NCI-H460 (cell line): ENCODE results near the gene PHLDB1. TPM values are rescaled to one million over a fixed set of nuclear protein-coding genes. Genes with fewer than 3 reads are reported as not detected.
"Not testable (repeated sequence)": the region's sequence is repeated elsewhere in the genome, so short reads cannot be mapped to it uniquely, and the experiment has no call there.

Experiments used
- DNase-seq: peaks from one replicate; pipeline ENCODE4 v3.0.0-alpha.2; 2016; ENCODE audit warnings: low read depth; ENCODE audit errors: extremely low read depth
- total RNA-seq: library from RNA; depleted of rRNA; stranded (reverse); fragments of >200 nt; shearing (Covaris generic); gene quantifications from 2 replicates; pipeline ENCODE4 v1.2.3, GENCODE V29; 2014

PHLDB1 gene
- total RNA-seq, 1 experiment from 2014 or later: 18.3 TPM

DNA sequence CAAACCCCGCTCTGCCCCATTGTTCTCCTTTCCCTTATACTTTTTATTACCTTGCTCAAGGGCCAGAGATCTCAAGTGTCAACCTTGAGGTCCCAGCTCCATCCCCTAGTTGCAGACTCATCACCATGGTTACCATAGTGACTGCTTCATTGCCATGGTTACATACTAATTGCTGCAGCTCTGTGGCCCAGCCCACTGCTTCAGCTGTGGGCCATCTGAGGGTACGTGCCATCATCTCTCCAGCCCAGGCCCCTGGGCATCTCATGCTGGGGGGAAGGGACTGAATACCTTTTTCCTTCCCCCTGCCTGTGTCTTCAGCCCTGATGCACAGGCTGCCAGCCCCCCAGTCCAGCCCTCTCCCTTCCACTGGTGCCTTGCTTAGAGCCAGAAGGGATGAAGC lies 49.8 kb downstream of the PHLDB1 start:
- DNase-seq: no peak

- no peak for DNase-seq
These were observed 50.5 kb downstream of the PHLDB1 start for GRCh38 chr11:118657709-118658428.

DNA sequence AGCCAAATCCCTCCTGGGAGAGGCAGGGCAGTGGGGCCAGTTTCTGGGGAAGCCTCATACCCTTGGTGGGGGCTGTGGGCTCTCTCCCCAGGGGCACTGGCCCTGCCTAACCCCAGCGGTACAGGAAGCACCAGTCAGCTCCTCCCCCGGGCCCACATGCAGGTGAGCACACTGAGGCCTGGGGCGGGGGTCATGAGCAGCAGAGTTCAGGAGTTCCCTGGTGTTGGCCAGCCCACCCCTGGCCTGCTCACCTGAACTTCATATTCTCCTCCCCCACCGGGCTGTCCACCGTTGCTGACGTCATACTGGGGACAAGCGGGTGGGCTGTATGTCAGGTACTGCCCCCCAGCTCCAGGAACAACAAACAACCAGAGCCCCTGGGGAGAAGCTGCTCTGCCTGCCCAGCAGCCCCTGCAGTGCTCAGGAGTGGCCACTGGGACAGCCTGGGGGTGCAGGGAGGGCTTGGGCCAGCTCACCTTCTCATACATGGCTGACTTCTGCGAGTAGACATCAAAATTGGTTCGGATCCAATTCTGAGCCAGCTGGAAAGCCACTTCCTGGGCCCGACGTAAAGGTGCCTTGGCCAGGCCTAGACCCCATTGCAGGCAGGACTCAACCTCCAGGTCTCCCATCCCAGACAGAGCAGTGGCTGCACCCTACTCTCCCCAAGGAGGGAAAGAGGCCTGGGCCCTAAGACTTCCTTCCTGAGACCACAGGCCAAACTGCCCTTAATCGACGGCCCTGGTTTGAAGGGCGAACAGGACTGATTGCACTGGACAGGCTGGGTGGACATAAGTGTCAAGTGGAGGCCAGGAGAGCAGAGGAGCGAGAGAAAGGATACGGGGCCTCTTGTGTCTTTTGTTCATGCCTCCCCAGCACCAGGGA lies 51.3 kb downstream of the PHLDB1 start:
- DNase-seq: no peak

DNA sequence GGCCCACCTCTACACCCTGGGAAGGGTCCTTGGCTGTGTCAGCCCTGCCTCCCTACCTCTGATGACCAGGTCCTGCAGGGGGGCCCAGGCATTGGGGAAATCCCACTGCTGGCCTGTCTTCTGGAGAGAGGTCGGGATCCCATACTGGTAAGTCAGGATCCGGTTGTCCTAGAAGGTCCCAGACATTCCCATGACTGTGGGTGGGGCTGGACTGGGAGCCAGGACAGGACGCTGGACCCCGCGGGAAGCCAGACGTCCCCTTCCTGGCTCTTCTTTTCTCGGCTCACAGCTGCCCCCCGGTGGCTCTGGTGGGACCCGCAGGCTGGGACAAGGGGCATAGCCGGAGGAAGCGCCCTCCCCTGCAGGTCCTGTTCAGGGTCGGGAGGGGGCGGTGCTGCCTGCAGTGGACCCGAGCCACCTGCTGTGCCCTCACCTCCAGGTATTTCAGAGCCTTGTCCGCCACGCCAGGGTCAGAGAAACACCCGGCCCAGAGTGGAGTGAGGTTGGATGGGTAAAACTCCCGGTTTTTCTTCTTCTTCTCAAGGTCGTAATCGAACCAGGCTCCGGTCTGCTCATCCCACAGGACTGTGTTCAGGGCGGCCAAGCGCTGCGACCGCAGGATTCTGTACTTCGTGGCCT lies 52.0 kb downstream of the PHLDB1 start:
- peak; percentile 73 for DNase-seq

DNA sequence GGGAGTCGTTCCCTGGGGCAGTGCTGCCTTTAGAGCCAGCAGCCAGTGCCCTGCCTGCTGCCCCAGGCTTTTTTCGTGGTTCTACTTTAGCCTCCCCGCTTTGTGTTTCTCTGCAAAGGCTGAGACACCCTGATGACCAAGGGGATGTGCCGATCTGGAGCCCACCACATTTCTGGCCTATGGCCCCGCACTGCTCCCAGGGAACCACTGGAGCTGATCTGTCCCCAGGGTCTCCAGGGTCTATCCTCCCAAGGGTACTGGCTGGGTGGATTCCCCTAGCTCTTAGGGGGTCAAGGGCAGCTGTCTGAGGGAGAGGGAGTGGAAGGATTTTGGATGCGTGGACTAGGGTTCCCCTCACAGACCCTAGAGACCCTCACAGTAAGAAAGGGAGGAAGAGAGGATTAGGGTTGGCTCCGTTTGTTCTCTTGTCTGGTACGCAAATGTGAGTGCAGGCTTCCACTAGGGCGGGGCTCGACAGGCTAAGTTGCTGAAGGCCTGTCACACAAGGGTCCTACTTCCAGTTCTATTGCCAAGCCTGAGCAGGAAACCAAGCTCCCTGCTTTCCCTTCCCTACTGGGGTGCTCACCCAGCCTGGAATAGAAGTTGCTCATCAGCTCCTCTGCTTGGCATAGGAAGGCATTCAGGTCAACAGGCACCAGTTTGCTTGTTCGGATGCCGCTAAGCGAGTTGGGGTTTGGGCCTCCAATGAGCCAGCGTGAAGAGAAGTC lies 52.7 kb downstream of the PHLDB1 start:
- no peak for DNase-seq

GRCh38 chr11:118660681-118661424 lies 53.4 kb downstream of the PHLDB1 start:
- DNase-seq: no peak

- DNase-seq: no peak
These were observed 54.2 kb downstream of the PHLDB1 start for GRCh38 chr11:118661425-118662301.

- DNase-seq: no peak
These were observed 55.2 kb downstream of the PHLDB1 start for GRCh38 chr11:118662401-118663271.

DNA sequence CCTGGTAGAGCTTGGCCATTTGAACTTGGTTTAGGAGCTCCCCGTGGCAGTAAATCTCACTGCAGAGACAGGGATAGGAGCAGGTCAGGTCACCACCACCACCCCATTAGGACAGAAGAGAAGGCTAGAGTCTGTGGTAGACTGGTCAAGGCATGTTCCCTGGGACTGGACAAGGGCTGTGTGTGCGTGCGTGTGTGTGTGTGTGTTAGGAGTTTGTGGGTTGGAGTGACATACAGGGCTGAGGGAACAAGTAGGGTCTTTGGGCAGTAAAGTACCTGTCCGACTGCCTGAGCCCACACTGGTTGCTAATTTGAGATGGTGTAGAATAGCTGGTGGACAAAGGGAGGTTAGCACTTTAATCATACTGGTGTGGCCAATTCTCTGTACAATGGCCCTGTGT lies 56.0 kb downstream of the PHLDB1 start:
- DNase-seq: no peak

GRCh38 chr11:118663902-118664301 lies 56.5 kb downstream of the PHLDB1 start:
- no peak for DNase-seq

- DNase-seq: no peak
These were observed 59.0 kb downstream of the PHLDB1 start for GRCh38 chr11:118666371-118666770.

DNA sequence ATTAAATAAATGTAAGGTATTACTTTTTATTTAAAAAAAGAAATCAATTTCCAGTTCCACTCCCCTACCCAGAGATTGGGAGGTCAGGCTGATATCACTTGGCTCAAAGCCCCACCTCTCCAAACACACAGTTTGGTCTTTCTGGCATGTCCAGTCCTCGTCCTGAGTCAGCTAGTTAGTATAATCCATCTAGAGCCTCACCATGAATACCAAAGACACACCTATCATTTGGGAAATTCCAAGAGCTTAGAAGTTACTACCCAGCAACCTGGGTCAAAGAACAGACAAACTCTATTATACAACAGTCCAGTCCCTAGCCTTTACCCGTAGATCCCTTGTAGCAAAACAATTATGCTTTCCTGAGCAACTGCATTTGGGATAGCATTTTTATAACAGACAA lies 62.6 kb downstream of the PHLDB1 start:
- DNase-seq: no peak

DNA sequence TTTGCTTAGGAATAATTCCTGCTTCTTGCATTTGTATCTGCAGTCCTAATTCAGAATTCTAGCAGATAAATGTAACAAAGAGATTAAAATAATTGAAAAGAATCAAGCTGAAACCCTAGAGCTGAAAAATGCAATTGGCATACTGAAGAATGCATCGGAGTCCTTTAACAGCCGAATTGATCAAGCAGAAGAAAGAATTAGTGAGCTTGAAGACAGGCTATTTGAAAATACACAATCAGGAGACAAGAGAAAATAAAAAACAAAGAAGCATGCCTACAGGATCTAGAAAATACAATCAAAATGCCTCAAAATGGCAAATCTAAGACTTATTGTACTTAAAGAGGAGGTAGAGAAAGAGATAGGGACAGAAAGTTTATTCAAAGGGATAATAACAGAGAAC lies 63.8 kb downstream of the PHLDB1 start:
- DNase-seq: no peak

DNA sequence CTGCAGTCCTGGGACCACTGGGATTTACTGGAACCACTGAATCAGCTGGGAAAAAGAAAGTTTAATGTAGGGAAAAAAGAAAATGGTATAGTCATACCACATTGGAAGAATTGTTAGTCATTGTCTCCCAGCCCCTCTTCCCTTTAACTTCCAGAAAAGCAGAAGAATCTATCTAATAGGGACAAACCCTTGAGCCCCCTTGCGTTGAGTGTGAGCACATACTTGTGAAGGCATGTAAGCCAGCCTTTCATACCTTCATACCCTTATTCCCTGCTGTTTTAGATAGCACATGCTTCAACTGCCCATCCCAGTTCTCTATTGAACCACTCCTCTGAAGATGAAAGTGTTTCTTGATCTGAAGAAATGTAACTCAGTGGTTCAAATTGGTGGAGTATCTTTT lies 65.4 kb downstream of the PHLDB1 start:
- DNase-seq: no peak

DNA sequence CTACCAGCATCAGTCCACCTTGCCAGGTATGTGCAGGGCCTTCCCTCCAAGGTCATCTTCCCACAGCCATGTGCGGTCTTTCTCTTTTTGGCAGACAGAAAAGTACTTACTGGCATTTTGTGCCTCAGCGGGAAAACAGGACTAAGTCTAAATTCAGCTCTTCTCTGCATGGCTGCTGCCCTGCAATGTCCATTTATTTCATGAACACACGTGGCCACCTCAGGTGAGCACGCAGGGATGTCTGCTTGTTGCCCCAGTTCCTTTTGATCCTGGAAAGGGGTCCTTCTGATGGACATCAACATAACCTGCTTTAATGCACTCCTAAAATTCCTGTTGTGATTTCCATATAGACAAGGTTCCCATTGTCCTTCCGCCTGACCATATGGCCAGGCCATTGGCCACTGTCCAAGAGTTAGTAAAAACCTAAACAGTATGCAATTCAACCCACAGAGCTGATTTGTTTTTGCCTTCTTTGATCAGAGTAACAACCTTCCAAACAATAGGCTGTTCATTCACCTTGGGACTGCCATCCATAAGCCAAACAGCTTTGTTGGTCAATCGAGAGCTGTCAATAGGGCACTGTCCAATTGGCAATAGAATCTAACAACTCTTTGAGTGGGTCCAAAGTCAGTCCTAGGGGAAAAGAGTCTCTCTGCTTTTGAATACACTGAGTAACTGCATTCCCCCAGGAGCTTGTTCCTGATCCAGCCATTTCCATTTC lies 66.1 kb downstream of the PHLDB1 start:
- no peak for DNase-seq

GRCh38 chr11:118674082-118674435 lies 66.6 kb downstream of the PHLDB1 start:
- DNase-seq: no peak

DNA sequence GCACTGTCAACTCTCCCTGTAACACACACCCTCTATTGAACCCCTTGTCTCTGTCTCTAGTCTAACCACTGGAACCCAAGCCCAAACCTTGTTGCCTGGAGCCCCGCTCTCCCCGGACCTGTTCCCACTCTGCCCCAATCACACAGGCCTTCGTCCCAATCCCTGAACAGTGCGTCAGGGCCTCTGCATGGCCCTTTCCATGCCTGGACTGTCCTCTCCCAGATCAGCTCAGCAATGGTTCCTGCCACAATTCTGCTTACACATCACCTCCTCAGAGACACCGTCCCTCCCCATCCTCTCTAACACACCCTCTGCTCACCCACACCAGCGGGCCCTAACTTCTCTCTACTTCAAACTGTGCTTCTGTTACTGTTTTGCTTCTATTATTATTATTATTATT lies 70.6 kb downstream of the PHLDB1 start:
- no peak for DNase-seq

- DNase-seq: not testable (repeated sequence)
These were observed 71.5 kb downstream of the PHLDB1 start for GRCh38 chr11:118678908-118679307.
